ENCODE measurements around the gene ROCK2.

- TF ChIP-seq, protein P1, sequence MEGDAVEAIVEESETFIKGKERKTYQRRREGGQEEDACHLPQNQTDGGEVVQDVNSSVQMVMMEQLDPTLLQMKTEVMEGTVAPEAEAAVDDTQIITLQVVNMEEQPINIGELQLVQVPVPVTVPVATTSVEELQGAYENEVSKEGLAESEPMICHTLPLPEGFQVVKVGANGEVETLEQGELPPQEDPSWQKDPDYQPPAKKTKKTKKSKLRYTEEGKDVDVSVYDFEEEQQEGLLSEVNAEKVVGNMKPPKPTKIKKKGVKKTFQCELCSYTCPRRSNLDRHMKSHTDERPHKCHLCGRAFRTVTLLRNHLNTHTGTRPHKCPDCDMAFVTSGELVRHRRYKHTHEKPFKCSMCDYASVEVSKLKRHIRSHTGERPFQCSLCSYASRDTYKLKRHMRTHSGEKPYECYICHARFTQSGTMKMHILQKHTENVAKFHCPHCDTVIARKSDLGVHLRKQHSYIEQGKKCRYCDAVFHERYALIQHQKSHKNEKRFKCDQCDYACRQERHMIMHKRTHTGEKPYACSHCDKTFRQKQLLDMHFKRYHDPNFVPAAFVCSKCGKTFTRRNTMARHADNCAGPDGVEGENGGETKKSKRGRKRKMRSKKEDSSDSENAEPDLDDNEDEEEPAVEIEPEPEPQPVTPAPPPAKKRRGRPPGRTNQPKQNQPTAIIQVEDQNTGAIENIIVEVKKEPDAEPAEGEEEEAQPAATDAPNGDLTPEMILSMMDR (IDR thresholded peaks at IDR 0.05), result no peak
- no peak for TF ChIP-seq ZFX (IDR thresholded peaks at IDR 0.05; ENCODE audit: borderline replicate concordance)
Measured at GRCh38 chr2:11131166-11131920, 213.1 kb downstream of the ROCK2 start.
